Neuron (in vitro differentiated cells): ENCODE results near the gene ACTA1.
"Not testable (repeated sequence)": the region's sequence is repeated elsewhere in the genome, so short reads cannot be mapped to it uniquely, and the experiment has no call there.

Source experiments
- H2AFZ ChIP-seq: one replicate; pipeline ENCODE4 v1.6.1; 2013; ENCODE audit warnings: low read depth, mild to moderate bottlenecking, inconsistent platforms, low read length, moderate library complexity
- H3K27me3 ChIP-seq: one replicate; pipeline ENCODE4 v1.6.1; 2013; ENCODE audit warnings: low read length; ENCODE audit not compliant: insufficient read depth
- H3K36me3 ChIP-seq: one replicate; pipeline ENCODE4 v1.6.1; 2013; ENCODE audit warnings: low read length; ENCODE audit not compliant: insufficient read depth
- H3K4me1 ChIP-seq: one replicate; pipeline ENCODE4 v1.6.1; 2013; ENCODE audit warnings: low read length; ENCODE audit not compliant: insufficient read depth
- H3K4me3 ChIP-seq: 2 replicates; pipeline ENCODE4 v1.5.1; 2013; ENCODE audit warnings: mild to moderate bottlenecking, low read length, moderate library complexity
- H3K9me3 ChIP-seq: one replicate; pipeline ENCODE4 v1.6.1; 2013; ENCODE audit warnings: low read length

The ACTA1 gene

DNA sequence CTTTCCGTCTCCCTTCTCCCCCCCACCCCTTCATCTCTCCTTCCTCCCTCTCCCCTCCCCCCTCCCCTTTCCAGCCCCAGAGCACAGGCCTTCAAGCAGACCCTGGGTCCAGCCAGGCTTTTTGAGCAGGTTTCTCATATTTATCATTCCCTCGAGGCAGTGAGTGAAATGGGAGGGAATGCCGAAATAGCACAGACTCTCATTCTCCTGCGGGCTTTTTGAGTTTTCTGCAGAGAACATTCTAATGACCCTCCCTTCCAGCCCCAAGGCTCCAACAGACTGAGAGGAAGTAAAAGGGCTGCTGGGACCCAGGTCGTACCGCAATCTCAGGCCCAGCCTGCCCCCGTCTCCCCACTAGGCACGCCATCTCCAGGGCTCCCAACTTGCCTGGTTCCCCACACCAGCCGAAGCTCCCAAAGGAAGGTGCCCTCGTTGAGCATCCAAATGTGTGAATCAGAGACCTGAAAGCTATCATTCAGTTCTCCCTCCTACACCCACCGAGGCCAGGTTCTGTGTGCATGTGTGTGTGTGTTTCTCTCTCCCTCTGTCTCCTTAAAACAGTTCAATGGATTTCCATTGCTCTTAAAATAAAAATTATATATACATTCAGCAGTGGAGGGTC lies 22.3 kb downstream of the ACTA1 start:
- Histone ChIP-seq H3K27me3 (peaks cover 22% of the 10 kb centered on the region), H3K4me3 (no peak overlapping the region), H3K4me1 (peaks cover 20% of the 10 kb centered on the region), H3K36me3 (no peaks in the 10 kb centered on the region), H3K9me3 (no peaks in the 10 kb centered on the region), H2AFZ (no peak overlapping the region)

DNA sequence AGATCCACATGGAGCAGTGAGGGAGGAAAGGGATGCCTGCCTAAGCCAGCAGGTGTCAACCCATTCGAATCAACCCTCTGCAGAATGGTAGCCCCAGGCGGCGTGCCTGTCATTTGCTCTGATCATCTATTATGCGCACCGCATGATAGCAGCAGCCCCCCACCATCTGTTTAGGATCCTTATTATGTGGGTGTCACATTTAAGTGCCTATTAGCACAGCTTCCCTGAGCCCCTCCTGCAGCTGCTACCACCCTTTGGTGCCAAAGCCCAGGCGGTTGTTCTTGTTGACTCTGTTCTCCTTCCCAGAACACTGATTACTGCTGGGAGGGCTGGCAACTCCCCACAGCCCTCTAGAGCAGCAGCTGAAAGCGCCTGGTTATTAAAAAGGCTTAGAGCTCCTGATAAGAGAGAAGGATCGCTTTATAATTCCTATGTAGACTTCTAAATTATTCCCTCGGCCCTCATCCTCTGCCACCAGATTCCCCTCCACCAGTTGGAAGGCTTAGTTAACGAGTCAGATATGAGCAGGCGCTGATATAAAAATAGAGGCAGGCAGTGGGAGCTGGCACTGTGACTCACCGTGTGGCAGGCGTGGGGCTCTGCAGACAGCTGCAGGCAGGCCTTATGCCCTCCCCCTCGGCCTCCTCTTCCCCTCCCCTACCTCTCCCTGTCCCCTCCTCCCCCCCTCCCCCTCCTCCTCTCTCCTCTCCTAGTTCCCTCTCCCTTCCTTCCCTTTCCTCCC lies 23.0 kb downstream of the ACTA1 start:
- H3K27me3 ChIP-seq, result peaks cover 22% of the 10 kb centered on the region
- no peaks in the 10 kb centered on the region for H3K36me3 ChIP-seq
- H2AFZ ChIP-seq, result no peak overlapping the region
- H3K4me3 ChIP-seq, result no peak overlapping the region
- H3K4me1 ChIP-seq, result peaks cover 21% of the 10 kb centered on the region
- no peaks in the 10 kb centered on the region for H3K9me3 ChIP-seq

DNA sequence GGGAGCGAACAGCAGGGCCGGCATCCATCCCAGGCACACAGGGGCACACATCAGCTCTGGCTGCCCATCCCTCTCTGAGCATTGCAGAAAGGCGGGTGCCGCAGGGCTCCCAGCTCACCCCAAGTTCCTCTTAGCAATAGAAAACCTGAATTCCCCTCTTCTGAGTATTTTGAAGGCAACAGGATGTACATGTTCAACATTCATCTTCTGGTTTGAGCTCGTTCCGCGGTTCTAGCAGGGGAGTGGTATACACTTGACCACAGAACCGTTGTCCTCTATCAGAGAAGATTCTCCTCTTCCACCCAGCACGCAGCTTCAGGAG lies 23.6 kb downstream of the ACTA1 start:
- no peak overlapping the region for H3K4me3 ChIP-seq

DNA sequence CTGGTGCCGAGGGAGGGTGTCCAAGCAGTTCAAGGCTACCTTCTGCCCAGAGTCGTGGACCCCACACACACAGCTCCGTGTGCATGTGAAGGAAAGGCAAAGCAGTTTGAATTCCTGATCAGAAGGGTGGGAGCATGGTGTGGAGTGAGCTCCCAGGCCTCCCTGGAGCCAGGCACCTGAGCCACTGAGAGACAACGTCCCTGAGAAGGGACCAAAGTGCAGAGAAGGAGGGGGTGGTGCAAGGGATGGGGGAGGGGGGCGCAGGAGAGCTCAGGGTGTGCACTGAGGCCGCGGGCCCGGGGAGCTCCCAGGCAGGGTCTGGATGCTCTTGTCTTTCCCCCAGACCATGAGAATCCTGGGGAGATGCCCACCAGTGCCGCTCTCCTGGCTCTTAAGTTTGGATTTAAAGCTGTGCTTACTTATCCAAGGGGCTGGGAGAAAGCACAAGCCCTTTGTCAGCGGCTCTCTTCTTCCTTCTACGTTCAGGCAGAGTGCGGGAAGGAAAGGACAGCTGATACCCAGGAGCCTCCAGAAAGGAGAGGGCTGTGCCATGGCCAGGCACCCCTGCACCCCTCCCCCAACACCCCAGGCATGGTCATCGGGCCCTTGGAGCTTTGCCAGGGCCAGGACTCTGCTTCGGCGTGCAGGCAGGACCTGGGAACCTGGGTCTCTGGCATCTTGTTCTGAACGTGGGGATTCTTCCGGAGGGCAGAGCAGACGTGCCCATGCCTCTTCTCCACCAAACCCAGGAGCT lies 24.1 kb downstream of the ACTA1 start:
- no peak overlapping the region for H2AFZ ChIP-seq
- no peak overlapping the region for H3K4me3 ChIP-seq
- peaks cover 21% of the 10 kb centered on the region for H3K4me1 ChIP-seq
- H3K36me3 ChIP-seq, result no peaks in the 10 kb centered on the region
- no peaks in the 10 kb centered on the region for H3K9me3 ChIP-seq
- peaks cover 22% of the 10 kb centered on the region for H3K27me3 ChIP-seq

More for the DNA sequence above, 23.6 kb downstream of the ACTA1 start:
- H3K9me3 ChIP-seq, result no peaks in the 10 kb centered on the region
- peaks cover 21% of the 10 kb centered on the region for H3K4me1 ChIP-seq
- H3K27me3 ChIP-seq, result peaks cover 22% of the 10 kb centered on the region
- no peaks in the 10 kb centered on the region for H3K36me3 ChIP-seq
- no peak overlapping the region for H2AFZ ChIP-seq

DNA sequence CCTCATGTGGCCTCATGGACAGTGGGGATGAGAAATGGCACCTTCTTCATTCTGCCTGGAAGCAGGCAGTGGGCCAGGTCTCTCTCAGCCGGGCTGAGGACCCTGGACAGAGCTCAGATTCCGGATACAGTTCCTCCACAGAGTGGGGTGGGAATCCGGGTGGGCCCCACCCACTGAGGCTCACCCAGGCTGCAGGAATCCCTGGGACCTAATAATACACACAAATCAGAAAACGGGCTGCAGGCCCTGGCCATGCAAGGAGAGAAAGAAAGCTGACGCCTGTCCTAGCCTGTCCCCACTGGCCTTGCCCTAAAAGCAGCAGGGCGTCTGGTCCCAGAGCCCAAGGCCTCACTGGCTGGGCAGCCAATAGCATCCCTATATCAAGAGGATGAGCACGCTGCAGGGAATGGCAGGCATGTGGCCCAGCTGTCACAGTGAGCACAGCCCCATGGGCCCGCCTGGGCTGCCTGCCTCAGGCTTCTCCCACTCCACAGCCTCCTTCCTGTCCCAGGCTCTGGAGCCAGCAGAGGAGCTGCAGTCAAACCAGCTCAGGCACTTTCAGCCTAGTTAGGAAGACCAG lies 25.3 kb downstream of the ACTA1 start:
- Histone ChIP-seq H3K36me3 (no peaks in the 10 kb centered on the region), H3K4me3 (no peak overlapping the region), H3K4me1 (peaks cover 21% of the 10 kb centered on the region), H3K27me3 (peaks cover 22% of the 10 kb centered on the region), H3K9me3 (no peaks in the 10 kb centered on the region), H2AFZ (no peak overlapping the region)

DNA sequence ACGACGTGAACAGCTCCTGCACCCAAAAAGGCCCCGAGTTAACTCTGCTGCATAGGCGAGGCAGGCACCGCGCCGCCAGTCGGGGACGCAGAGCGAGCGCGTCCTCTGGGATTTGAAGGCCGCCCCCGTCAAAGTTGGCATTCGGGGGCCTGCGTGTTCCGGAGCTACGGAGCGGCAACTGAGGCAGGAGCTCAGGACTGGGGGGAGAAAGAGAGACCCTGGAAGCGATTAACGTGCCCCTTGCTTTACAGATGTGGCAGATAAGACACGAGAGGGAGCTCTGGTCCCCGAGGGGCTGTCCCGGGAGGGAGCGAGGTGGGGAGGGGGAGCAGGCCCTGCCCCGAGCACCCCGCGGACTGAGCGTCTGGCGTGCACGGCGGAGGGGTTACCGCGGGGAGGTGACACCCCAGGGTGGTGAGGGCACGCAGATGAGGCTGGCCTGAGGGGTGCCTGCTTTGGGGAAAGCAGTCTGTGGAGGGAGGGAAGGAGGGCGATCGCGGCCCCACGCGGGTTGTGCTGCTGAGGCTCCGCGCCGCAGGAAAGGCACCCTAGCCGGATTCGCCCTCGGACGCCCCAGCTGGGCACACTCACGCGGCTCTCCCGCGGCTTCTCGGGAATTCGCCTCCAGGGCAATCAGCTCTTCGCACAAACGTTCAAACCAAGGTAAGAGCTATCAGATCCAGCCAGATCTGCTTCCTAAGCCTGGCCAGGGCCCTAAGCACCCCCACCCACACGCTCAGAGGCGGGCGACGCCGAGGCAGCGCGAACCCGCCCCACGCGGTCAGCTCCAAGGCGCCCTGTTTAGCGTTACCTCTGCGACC lies 26.5 kb downstream of the ACTA1 start:
- Histone ChIP-seq H3K36me3 (no peaks in the 10 kb centered on the region), H3K27me3 (peaks cover 22% of the 10 kb centered on the region), H3K4me1 (peaks cover 21% of the 10 kb centered on the region), H2AFZ (peak overlapping the region; percentile 24), H3K4me3 (peak overlapping the region; percentile 34), H3K9me3 (no peaks in the 10 kb centered on the region)

DNA sequence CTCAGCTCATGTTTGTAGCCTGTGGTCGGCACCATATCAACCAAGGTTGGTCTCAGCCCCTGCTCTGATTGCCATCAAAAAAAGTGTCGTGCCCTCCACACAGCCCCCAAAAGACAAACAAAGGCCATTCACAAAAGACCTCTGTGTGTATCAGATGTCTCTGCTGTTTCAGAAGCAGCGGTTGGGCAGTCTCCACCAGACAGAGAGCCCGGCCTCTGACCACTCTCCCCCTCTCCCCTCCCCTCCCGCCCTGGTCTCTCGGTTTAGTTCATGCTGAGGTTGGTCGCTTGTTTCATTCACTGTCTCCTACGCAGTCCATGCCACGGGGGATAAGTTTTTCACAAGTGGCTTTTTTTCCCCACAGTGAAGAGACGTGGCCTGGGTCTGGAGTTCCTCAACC lies 27.1 kb downstream of the ACTA1 start:
- H3K4me1 ChIP-seq, result peaks cover 21% of the 10 kb centered on the region
- H3K4me3 ChIP-seq, result peak overlapping the region; percentile 34
- H3K27me3 ChIP-seq, result peaks cover 22% of the 10 kb centered on the region
- H2AFZ ChIP-seq, result peak overlapping the region; percentile 24
- no peaks in the 10 kb centered on the region for H3K36me3 ChIP-seq
- H3K9me3 ChIP-seq, result no peaks in the 10 kb centered on the region

DNA sequence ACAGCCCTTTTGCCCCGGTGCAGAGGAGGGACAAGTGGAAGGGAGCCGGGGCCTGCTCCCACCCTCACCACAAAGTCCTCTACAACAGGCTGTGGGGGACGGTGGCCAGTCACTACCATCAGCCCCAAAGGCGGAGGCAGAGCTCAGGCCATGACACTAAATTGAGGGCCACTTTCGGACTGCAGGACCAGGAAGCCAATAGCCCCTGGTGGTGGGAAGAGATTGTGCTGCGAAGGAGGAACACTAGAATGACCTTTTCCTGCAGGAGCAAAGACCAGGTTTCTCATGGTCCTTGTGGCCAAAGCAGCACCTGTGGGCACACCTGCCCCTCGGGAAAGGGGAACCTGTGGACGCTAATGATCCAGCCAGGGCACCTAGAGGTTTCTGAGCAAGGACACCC lies 30.3 kb downstream of the ACTA1 start:
- Histone ChIP-seq H3K4me1 (peaks cover 12% of the 10 kb centered on the region), H3K4me3 (no peak overlapping the region), H2AFZ (no peak overlapping the region), H3K27me3 (peaks cover 9% of the 10 kb centered on the region), H3K9me3 (no peaks in the 10 kb centered on the region), H3K36me3 (no peaks in the 10 kb centered on the region)

DNA sequence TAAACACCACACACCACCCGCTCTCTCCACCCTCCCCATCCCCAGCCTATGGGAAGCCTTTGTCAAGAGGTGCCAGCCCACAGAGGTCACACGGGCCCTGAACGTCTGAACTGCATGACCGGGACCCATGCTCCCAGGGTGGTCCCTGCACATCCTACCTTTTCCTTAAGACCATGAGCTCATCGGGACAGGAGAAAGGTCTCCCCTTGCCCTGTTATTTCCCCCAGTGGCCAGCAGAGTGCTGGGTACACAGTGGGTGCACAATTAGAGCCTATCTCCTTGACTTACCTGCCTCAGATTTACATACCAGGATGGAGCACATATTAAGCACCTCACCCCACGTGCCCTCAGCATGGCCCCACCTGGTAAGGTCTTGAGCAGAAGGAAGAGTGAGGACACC lies 30.9 kb downstream of the ACTA1 start:
- Histone ChIP-seq H3K9me3 (no peaks in the 10 kb centered on the region), H3K36me3 (no peaks in the 10 kb centered on the region), H3K4me1 (peaks cover 11% of the 10 kb centered on the region), H3K4me3 (no peak overlapping the region), H2AFZ (no peak overlapping the region), H3K27me3 (peaks cover 8% of the 10 kb centered on the region)

DNA sequence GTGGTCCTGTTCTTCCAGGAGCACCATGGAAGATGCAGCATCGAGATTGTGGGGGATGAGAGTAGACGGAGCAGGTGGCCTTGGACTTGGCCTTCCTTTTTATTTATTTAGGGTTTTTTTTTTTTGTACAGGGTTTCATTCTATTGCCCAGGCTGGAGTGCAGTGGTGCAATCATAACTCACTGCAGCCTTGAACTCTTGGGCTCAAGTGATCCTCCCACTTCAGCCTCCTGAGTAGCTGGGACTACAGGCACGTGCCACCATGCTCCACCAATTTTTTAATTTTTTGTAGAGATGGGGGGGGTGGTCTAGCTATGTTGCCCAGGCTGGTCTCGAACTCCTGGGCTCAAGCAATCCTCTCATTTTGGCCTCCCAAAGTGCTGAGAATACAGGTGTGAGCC lies 31.6 kb downstream of the ACTA1 start:
- H3K9me3 ChIP-seq, H3K27me3 ChIP-seq, H2AFZ ChIP-seq, H3K4me3 ChIP-seq, H3K36me3 ChIP-seq, H3K4me1 ChIP-seq: not testable (repeated sequence)

DNA sequence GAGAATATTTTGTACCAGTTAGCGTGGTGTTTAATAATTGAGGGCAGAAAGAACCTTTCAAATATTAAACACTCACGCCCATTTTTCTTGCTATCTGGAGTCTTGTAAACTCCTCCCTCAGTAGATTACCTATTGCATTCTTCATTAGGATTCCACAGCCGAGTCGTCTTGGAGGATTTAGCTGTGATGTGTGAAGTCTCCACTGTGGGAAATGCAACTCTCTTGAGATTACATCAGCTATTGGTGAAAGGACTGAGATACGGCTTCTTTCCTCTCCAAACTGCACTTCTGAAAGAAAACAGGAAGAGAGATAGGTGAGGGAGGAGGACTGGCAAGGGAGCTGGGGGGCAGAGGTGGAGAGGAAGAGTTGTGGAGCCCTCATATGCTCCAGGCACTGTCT lies 36.1 kb downstream of the ACTA1 start:
- peaks cover 4% of the 10 kb centered on the region for H3K27me3 ChIP-seq
- no peaks in the 10 kb centered on the region for H3K36me3 ChIP-seq
- no peaks in the 10 kb centered on the region for H3K4me1 ChIP-seq
- H3K9me3 ChIP-seq, result no peaks in the 10 kb centered on the region
- H2AFZ ChIP-seq, result no peak overlapping the region
- H3K4me3 ChIP-seq, result no peak overlapping the region

DNA sequence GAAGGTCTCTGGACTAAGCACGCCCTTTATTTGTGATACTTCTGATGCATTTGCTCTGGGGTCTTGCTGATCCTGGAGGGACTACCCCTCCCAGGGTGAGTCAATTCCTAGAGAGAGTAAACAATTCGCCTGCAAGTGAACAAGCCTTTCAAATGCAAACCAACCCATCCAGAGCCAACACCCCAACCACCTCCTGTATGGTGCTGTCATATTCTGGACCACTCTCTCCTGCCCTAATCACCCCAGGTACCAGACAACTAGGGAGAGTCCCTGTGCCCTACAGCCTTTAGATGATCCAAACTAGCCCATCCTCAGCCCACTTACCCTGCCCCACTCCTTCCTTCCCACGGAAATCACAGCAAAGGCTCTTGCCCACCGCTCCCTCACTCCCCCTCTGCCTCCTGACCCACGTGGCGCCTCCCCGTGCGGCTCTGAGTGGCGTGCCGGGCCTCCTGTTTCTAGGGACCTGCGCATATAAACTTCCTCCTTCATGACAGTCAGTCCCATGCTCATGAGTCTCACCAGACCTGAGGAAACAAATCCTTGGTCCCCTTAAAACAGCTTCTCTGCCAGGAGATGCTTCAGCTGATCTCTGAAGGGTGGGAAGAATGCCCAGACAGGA lies 37.2 kb downstream of the ACTA1 start:
- H3K4me3 ChIP-seq, result no peak overlapping the region
- no peaks in the 10 kb centered on the region for H3K36me3 ChIP-seq
- H3K27me3 ChIP-seq, result peaks cover 4% of the 10 kb centered on the region
- no peaks in the 10 kb centered on the region for H3K4me1 ChIP-seq
- no peaks in the 10 kb centered on the region for H3K9me3 ChIP-seq
- H2AFZ ChIP-seq, result no peak overlapping the region
